HG03097 (cell line): Measurements from ENCODE around the gene DPYD.

ENCODE experiments used
- ATAC-seq: cut with Tn5 transposase; IDR thresholded peaks from one replicate; pipeline ENCODE4 v1.9.1; 2021; ENCODE audit not compliant: unreplicated experiment, low FRiP score

DPYD gene

GRCh38 chr1:97907886-97908285 is 12.9 kb downstream of the DPYD start:
- no peak for ATAC-seq

- no peak for ATAC-seq
Measured at GRCh38 chr1:97906567-97907241, 14.1 kb downstream of the DPYD start.

- no peak for ATAC-seq
Measured at GRCh38 chr1:97905141-97905940, 15.5 kb downstream of the DPYD start.

GRCh38 chr1:97904534-97904933 is 16.3 kb downstream of the DPYD start:
- no peak for ATAC-seq

GRCh38 chr1:97903626-97904025 is 17.2 kb downstream of the DPYD start:
- no peak for ATAC-seq

GRCh38 chr1:97902067-97902466 is 18.8 kb downstream of the DPYD start:
- ATAC-seq = no peak

- no peak for ATAC-seq
Measured at GRCh38 chr1:97901017-97901658, 19.7 kb downstream of the DPYD start.

GRCh38 chr1:97898948-97899347 is 21.9 kb downstream of the DPYD start:
- no peak for ATAC-seq

- no peak for ATAC-seq
Measured at GRCh38 chr1:97895278-97895677, 25.6 kb downstream of the DPYD start.

- ATAC-seq = no peak
Measured at GRCh38 chr1:97893844-97894243, 27.0 kb downstream of the DPYD start.

- ATAC-seq = no peak
Measured at GRCh38 chr1:97886199-97886598, 34.6 kb downstream of the DPYD start.

GRCh38 chr1:97883823-97884222 is 37.0 kb downstream of the DPYD start:
- no peak for ATAC-seq

GRCh38 chr1:97877307-97877706 is 43.5 kb downstream of the DPYD start:
- no peak for ATAC-seq

- ATAC-seq = no peak
Measured at GRCh38 chr1:97875996-97876395, 44.8 kb downstream of the DPYD start.

- ATAC-seq = no peak
Measured at GRCh38 chr1:97870589-97870988, 50.2 kb downstream of the DPYD start.

- ATAC-seq = no peak
Measured at GRCh38 chr1:97869441-97869840, 51.4 kb downstream of the DPYD start.

GRCh38 chr1:97867127-97867526 is 53.7 kb downstream of the DPYD start:
- ATAC-seq = no peak

- ATAC-seq = no peak
Measured at GRCh38 chr1:97864615-97865014, 56.2 kb downstream of the DPYD start.

- ATAC-seq = no peak
Measured at GRCh38 chr1:97853221-97853620, 67.6 kb downstream of the DPYD start.

GRCh38 chr1:97849345-97850340 is 71.2 kb downstream of the DPYD start:
- no peak for ATAC-seq
